ENCODE measurements around the gene RIGI. TPM values are rescaled to one million over a fixed set of nuclear protein-coding genes. Genes with fewer than 3 reads are reported as not detected.

The RIGI gene
- polyA plus RNA-seq, 1 experiment: 2.4 TPM

DNA sequence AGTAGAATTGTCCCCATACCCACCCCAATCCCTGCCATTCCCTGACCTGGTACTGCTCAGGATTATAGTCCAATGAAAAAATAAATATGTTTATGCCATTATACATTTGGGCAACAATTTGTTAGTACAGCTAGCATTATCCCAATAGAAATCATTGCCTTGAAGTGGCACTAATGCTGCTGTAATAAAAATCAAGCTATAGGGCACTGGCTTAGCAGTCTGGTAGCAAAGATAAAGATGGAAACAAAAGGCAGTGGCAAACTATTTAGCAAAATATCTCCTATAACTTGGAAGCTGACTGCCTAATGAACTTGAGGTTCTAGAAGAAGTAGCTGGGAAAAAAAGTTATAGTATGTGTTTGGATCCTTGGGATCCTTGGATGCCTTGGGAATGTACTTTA, 28.6 kb upstream of the RIGI start:
- Histone ChIP-seq H3K36me3 (ENCODE audit: control insufficient read depth, insufficient read depth, low read length) (no peaks in the 10 kb centered on the region), H3K27me3 (ENCODE audit: control insufficient read depth, insufficient read depth, low read length) (no peaks in the 10 kb centered on the region), H3K4me3 (ENCODE audit: low read depth, low read length) (no peak overlapping the region)
- DNase-seq (ENCODE audit: low read depth): no peak
- ChIA-PET POLR2A (no interaction called here), CTCF (interaction anchor here (0.5 to 3.4 kb wide), 4 partner anchors 18 to 1473 kb away, joined by 4 to 15 read pairs (median 10); partner anchors contain the start of gene NDUFB6)
- TF ChIP-seq CTCF (IDR thresholded peaks at IDR 0.05; ENCODE audit: insufficient read depth, low read depth, low read length): no peak

GRCh38 chr9:32554107-32554506, 28.1 kb upstream of the RIGI start:
- no peak for DNase-seq (ENCODE audit: low read depth)
- no peak for TF ChIP-seq CTCF (IDR thresholded peaks at IDR 0.05; ENCODE audit: insufficient read depth, low read depth, low read length)
- H3K27me3 ChIP-seq (ENCODE audit: control insufficient read depth, insufficient read depth, low read length): no peaks in the 10 kb centered on the region
- no peaks in the 10 kb centered on the region for H3K36me3 ChIP-seq (ENCODE audit: control insufficient read depth, insufficient read depth, low read length)
- H3K4me3 ChIP-seq (ENCODE audit: low read depth, low read length): no peak overlapping the region
- ChIA-PET POLR2A (no interaction called here), CTCF (interaction anchor here (0.5 to 3.4 kb wide), 4 partner anchors 18 to 1474 kb away, joined by 4 to 15 read pairs (median 10); partner anchors contain the start of gene NDUFB6)

- TF ChIP-seq CTCF (IDR thresholded peaks at IDR 0.05; ENCODE audit: insufficient read depth, low read depth, low read length): no peak
- POLR2A ChIA-PET: no interaction called here
- DNase-seq (ENCODE audit: low read depth): peak; percentile 53
- CTCF ChIA-PET: interaction anchor here (0.7 to 4.2 kb wide), 5 partner anchors 11 to 173 kb away, joined by 3 to 22 read pairs (median 3); no protein-coding TSS in a partner anchor
- H3K27me3 ChIP-seq (ENCODE audit: control insufficient read depth, insufficient read depth, low read length): no peaks in the 10 kb centered on the region
- peak within 1 kb of the TSS; percentile 75 for H3K4me3 ChIP-seq (ENCODE audit: low read depth, low read length)
- no peaks in the 10 kb centered on the region for H3K36me3 ChIP-seq (ENCODE audit: control insufficient read depth, insufficient read depth, low read length)
These were observed 26.3 kb upstream of the RIGI start, which contains the start of the genes SMIM27 and TOPORS for GRCh38 chr9:32552172-32552872. TSS of gene SMIM27 (plus strand) at chr9:32552327. CDS start at chr9:32552435, 108 bp downstream. TSS of gene TOPORS (minus strand) at chr9:32552586. CDS start at chr9:32552436, 150 bp downstream.

DNA sequence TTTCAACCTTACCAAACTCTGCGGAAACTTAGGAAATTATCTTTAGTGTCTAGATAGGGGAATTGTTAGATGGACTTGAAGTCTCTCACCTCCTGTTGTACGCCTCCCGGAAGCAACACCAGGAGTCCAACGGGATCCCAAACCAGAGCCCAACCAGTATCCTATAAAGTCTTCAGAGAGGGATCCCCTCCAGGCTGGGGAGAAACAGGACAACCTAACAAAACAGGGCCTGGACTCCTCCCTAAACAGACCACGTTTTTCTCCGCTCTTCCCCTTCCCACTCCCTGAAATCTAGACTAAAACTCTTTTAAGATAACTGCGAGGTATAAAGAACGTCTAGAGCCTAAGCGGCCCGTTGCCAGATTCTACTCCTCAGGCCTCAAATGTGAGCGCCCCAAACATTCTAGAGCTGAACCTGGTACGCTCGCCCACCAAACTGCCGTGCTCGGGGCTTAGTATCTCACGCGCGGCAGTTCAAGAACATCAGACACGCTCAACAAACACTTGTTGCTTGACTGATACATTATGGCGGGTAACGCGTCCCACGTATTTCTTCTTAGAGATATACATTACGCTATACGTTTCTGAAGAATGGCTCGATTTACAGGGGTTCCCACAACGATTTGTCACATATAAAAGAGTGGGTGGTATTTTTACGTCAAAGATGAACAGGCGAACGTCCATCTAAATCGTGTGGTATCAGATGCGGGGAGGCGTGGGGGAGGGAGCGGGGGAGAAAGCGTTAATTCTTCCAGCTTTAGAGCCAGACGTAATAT, 25.5 kb upstream of the RIGI start:
- peak overlapping the region; percentile 75 for H3K4me3 ChIP-seq (ENCODE audit: low read depth, low read length)
- H3K27me3 ChIP-seq (ENCODE audit: control insufficient read depth, insufficient read depth, low read length): no peaks in the 10 kb centered on the region
- no peak for TF ChIP-seq CTCF (IDR thresholded peaks at IDR 0.05; ENCODE audit: insufficient read depth, low read depth, low read length)
- CTCF ChIA-PET: interaction anchor here (0.7 to 4.2 kb wide), 5 partner anchors 11 to 172 kb away, joined by 3 to 22 read pairs (median 4); no protein-coding TSS in a partner anchor
- DNase-seq (ENCODE audit: low read depth): no peak
- POLR2A ChIA-PET: interaction anchor here (0.6 kb wide), 1 partner anchor 193 kb away, joined by 24 read pairs; no protein-coding TSS in a partner anchor
- H3K36me3 ChIP-seq (ENCODE audit: control insufficient read depth, insufficient read depth, low read length): no peaks in the 10 kb centered on the region

Data from BJ (cell line).